ENCODE data around the gene ZBTB44. TPM values are rescaled to one million over a fixed set of nuclear protein-coding genes. Genes with fewer than 3 reads are reported as not detected.
"Not testable (repeated sequence)": the region's sequence is repeated elsewhere in the genome, so short reads cannot be mapped to it uniquely, and the experiment has no call there.

Gene ZBTB44
- total RNA-seq, 1 donor from 2014 or later = 165 TPM

GRCh38 chr11:130203766-130204702 is 110.7 kb downstream of the ZBTB44 start:
- no peak for FAIRE-seq

GRCh38 chr11:130202818-130203689 is 111.7 kb downstream of the ZBTB44 start:
- no peak for FAIRE-seq

More at GRCh38 chr11:130203766-130204702, 110.7 kb downstream of the ZBTB44 start:
- no peak for DNase-seq (ENCODE audit: low spot score in 2 of 2)

GRCh38 chr11:130202009-130202817 is 112.5 kb downstream of the ZBTB44 start:
- DNase-seq (ENCODE audit: low spot score in 2 of 2) = no peak
- no peak for FAIRE-seq

More at GRCh38 chr11:130202818-130203689, 111.7 kb downstream of the ZBTB44 start:
- DNase-seq (ENCODE audit: low spot score in 2 of 2) = no peak

- FAIRE-seq (no peak), DNase-seq (ENCODE audit: low spot score in 2 of 2) (no peak)
These were observed 113.7 kb downstream of the ZBTB44 start for GRCh38 chr11:130201026-130201425.

- FAIRE-seq (no peak), DNase-seq (ENCODE audit: low spot score in 2 of 2) (no peak)
These were observed 114.9 kb downstream of the ZBTB44 start for GRCh38 chr11:130199792-130200191.

DNA sequence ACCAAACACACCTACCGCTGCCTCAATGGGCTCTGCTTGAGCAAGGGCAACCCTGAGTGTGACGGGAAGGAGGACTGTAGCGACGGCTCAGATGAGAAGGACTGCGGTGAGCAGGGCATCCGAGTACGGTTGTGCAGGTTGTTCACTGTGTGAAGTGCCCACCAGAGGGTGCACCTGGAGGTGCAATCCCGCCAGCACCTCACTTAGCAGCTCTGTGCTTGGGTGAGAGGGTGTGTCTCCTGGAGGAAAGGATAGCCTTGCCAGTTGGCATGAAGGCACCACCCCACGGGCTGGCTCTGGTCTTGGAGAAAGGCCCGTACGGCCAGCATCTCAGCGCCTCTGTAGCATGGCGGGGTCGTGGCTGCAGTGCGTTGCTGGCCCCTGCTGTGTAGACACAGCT is 115.8 kb downstream of the ZBTB44 start:
- FAIRE-seq (no peak), DNase-seq (ENCODE audit: low spot score in 2 of 2) (no peak)

DNA sequence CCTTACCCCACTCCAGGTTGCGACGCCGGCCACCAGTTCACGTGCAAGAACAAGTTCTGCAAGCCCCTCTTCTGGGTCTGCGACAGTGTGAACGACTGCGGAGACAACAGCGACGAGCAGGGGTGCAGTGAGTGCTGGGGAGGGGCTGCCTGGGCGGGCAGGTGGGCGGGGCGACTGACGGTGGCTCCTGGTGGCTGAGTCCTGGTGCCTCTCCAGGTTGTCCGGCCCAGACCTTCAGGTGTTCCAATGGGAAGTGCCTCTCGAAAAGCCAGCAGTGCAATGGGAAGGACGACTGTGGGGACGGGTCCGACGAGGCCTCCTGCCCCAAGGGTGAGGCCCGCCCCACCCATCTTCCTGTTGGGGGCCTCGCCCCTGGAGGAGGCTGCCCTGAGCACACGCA is 116.4 kb downstream of the ZBTB44 start:
- FAIRE-seq = no peak
- DNase-seq (ENCODE audit: low spot score in 2 of 2) = no peak

- DNase-seq (ENCODE audit: low spot score in 2 of 2) = no peak
- FAIRE-seq = no peak
These were observed 117.2 kb downstream of the ZBTB44 start for GRCh38 chr11:130197386-130198035.

- DNase-seq (ENCODE audit: low spot score in 2 of 2) (no peak), FAIRE-seq (no peak)
These were observed 120.3 kb downstream of the ZBTB44 start for GRCh38 chr11:130194241-130195023.

GRCh38 chr11:130193551-130193950 is 121.2 kb downstream of the ZBTB44 start:
- not testable (repeated sequence) for FAIRE-seq; DNase-seq (ENCODE audit: low spot score in 2 of 2)

GRCh38 chr11:130192845-130193267 is 121.9 kb downstream of the ZBTB44 start:
- no peak for DNase-seq (ENCODE audit: low spot score in 2 of 2)

DNA sequence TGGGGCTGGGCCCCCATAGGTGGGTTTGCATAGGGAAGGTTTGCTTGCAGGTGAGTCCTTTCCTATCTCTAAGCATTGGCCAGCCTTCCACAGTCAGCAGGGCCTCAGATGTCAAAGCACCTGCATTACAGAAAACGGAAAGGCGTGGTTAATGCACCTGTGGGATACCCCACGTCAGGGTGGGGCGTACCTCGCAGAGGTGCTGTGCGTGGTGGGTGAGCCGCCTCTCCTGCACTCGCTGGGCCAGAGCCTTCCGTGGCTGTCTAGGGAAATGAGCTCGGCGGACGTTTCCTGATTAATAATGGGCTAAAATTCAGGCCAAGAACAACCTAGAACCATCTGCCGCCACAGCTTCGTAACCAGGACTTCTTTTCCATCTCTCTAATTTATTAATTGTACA is 122.8 kb downstream of the ZBTB44 start:
- DNase-seq (ENCODE audit: low spot score in 2 of 2) (no peak), FAIRE-seq (no peak)

More at GRCh38 chr11:130192845-130193267, 121.9 kb downstream of the ZBTB44 start:
- no peak for FAIRE-seq

DNA sequence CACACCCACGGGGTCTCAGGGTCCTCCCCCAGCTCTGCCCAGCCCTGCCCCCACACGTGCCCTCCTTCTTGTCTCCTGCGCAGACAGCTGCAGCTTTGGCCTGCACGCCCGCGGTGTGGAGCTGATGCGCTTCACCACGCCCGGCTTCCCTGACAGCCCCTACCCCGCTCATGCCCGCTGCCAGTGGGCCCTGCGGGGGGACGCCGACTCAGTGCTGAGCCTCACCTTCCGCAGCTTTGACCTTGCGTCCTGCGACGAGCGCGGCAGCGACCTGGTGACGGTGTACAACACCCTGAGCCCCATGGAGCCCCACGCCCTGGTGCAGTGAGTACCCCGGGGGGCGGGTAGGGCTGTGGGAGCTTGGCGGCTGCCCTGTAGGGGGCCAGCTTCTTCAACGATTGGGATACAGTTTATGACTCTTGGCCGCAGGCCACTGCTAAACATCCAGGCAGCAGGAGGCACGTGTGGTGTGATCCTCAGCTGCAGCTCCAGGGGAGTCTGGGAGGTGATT is 124.3 kb downstream of the ZBTB44 start:
- DNase-seq (ENCODE audit: low spot score in 2 of 2) (no peak), FAIRE-seq (no peak)

- DNase-seq (ENCODE audit: low spot score in 2 of 2) = no peak
These were observed 125.1 kb downstream of the ZBTB44 start for GRCh38 chr11:130189492-130190210.

DNA sequence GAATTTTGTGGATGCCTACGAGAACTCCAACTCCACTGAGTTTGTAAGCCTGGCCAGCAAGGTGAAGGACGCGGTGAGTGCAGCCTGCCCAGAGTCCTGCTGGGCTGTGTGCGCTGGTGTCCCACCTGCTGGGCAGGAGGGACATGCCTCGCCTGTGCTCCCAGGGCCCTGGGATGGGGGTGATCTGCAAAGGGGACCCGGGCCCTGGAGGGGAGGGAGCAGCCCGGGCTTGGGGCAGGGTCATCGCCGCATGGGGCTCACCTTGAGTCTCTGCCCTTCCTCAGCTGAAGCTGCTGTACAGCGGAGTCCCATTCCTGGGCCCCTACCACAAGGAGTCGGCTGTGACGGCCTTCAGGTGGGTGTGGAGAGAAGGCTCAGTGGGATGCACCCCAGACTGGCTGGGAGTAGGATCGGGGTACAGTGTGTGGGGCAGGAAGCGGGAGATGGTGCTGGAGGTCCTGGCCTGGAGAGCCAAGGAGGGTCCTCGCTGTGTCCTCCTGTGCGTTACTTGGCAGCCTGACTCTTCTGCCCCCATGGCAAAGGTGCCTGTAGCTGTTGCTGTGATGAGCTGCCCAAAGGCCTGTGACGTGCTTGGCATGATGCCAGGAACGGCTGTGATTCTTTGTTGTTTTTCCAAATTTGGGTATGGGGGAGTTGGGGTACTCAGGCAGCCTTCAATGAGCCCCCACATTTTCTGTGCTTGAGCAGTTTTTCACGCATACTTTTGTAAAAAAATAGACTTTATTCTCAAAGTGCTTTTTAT is 126.0 kb downstream of the ZBTB44 start:
- DNase-seq (ENCODE audit: low spot score in 2 of 2) (no peak), FAIRE-seq (no peak)

More at GRCh38 chr11:130189492-130190210, 125.1 kb downstream of the ZBTB44 start:
- no peak for FAIRE-seq

DNA sequence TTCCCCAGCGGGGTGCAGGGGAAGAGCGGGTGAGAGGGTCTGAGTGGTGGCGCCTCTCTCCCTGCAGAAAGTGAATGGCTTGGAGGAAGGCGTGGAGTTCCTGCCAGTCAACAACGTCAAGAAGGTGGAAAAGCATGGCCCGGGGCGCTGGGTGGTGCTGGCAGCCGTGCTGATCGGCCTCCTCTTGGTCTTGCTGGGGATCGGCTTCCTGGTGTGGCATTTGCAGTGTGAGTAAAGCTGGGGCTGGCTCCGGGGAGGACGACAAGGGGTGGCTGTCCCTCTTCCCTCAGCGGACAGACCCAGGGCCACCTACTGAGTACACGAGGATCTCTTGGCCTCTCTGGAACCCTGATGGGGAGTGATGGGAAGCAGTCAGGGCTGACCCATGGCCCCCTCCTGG is 126.7 kb downstream of the ZBTB44 start:
- FAIRE-seq (no peak), DNase-seq (ENCODE audit: low spot score in 2 of 2) (no peak)

DNA sequence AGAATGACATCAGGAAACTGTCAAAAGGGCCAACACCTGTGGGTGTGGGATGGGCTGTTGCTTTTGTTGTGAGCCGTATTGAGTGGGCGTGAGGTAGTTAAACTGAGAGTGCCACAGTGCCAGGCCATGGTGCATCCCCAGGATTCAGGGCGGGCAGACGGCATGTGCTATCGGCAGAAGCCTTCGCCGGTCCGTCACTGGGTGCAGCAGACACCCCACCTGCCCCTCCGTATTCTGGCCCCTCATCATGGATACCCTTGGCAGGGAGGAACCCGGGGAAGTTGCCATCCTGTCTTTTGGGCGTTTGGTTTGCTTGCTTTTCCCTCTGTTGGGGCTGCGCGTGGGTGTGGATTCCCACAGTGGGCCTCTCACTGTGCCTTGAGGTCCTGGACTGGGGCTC is 127.6 kb downstream of the ZBTB44 start:
- DNase-seq (ENCODE audit: low spot score in 2 of 2) (no peak), FAIRE-seq (no peak)

Measured in frontal cortex (tissue), 4 donors.